HG03095 (cell line): ENCODE data around the gene ZEB1.

Experiments
- ATAC-seq: cut with Tn5 transposase; IDR thresholded peaks from one replicate; pipeline ENCODE4 v1.9.1; 2021; ENCODE audit warnings: moderate library complexity; ENCODE audit not compliant: unreplicated experiment

Gene ZEB1

DNA sequence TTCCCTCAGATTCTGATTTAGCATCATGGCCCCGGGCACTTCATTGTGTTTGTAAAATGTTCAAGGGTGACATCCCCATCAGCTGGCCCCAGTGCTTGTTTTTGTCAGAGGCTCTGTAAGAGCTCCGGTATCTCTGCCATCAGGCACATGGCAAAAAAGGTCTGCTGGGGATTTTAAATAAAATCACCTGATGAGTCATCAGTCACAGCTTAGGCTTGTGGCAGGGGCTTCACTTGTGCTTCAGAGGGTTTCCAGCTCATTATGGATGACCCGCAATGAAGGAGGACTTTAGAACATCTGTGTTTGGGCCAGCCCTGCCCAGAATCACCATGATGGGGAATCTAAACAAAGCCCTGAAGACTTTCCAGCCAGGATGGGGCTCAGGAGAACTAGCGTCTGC, 259.9 kb downstream of the ZEB1 start:
- ATAC-seq = no peak
